Hematopoietic multipotent progenitor cell treated with erythropoietin and hydrocortisone succinate and interleukin-3 and kit ligand, for 17 days (in vitro differentiated cells): Measurements from ENCODE around the gene HIP1.
"Not testable (repeated sequence)": the region's sequence is repeated elsewhere in the genome, so short reads cannot be mapped to it uniquely, and the experiment has no call there.

Source experiments
- DNase-seq: peaks from one replicate; pipeline ENCODE4 v3.0.0-alpha.2; 2015; ENCODE audit warnings: low spot score

HIP1 gene

DNA sequence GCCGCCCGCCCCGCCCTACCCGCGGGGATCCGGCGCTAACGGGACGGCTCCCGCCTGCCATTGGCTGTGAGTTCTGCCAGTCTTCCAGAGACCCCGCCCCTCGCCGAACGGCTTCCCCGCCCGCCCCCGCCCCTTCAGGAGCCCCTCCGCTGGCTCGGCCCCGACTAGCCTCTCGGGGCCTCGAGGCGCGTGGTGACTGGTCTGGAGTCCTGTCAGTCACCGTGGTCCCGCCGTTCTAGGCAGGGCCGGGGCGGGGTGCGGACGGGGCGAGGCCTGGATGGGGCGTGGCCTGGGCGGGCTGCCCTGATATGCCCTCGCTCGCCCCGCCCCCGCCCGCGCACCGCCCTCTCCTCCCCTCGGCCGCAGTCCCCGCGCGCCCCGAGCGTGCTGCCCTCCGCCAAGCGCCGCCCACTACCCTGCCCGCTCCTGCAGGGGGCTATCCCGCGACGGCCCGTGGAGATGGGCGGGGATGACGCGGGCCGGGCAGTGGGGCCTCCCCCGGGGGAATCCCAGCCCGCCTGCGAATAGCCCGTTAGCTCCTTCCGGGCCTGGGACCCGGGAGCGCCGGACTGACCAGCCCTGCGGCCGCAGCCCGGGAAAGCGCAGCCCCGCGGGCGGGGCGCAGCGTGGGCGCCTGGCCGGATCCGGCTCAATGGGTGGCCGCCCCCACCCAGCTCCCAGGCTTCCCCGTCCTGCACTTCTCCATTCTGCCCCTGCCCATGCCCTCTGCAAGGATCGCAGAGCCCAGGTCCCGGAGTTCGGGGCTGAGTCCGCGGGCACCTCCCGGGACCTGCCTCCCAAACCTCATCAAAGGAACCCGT is 444 bp upstream of the HIP1 start:
- peak; percentile 97 for DNase-seq

DNA sequence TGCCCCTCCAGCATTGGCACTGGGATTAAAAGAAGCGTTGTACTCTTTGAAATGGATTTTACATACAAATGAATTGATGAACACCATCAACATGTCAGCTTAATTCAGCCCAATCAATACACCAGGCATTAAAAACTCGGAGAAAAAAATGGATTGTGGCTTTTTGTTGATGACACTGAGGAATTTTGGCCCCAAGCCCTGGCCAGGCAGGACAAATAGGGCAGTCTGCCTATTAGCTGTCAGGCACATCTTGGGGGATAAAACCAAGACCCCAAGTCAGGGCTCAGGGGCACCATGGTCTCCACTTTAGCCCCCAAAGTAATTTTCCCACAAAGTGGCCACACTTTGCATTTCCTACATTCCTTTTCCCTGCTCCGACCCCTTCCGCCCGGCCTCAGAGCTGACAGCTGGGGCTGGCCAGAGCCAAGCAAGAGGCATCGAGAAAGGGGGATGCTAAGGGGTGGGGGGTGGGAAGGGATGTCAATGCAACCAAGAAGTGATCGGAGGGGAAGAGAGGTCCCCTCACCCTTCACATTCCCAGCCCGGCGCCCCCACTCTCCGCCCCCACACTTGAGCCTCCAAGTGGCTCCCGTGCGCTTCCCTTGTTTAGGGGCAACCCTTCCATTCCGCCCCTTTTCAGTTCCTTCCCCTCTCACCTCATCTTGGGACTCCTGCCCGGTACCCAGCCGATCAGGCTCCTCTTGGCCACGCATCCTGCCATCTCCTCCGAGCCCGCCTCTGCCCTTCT is 711 bp downstream of the HIP1 start:
- peak; percentile 8 for DNase-seq

DNA sequence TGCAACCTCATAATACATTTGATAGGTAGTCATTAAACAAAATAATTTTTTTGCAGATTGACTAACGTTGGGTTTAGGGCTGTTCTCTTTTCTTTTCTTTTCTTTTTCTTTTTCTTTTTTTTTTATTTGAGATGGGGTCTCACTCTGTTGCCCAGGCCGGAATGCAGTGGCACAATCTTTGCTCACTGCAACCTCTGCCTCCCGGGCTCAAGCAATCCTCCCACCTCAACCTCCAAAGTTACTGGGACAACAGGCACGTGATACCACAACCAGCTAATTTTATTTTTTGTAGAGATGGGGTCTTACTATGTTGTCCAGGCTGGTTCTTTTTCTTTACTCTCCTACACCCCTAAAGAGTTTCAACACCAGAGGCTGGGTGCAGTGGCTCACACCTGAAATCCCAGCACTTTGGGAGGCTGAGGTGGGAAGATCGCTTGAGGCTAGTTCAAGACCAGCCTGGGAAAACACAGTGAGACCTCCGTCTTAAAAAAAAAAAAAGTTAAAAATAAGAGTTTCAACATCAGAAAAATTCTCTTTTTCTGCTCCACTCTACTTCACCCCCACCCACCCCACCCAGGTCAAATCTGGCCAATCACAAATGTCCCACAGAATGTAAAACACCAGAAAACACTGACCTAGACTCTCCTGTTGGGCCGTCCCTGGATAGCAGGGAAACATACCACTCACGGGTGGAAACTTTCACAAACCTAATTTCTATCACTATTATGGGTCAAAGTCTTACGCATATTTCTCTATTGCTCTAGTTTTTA is 3.0 kb downstream of the HIP1 start:
- DNase-seq, result no peak

DNA sequence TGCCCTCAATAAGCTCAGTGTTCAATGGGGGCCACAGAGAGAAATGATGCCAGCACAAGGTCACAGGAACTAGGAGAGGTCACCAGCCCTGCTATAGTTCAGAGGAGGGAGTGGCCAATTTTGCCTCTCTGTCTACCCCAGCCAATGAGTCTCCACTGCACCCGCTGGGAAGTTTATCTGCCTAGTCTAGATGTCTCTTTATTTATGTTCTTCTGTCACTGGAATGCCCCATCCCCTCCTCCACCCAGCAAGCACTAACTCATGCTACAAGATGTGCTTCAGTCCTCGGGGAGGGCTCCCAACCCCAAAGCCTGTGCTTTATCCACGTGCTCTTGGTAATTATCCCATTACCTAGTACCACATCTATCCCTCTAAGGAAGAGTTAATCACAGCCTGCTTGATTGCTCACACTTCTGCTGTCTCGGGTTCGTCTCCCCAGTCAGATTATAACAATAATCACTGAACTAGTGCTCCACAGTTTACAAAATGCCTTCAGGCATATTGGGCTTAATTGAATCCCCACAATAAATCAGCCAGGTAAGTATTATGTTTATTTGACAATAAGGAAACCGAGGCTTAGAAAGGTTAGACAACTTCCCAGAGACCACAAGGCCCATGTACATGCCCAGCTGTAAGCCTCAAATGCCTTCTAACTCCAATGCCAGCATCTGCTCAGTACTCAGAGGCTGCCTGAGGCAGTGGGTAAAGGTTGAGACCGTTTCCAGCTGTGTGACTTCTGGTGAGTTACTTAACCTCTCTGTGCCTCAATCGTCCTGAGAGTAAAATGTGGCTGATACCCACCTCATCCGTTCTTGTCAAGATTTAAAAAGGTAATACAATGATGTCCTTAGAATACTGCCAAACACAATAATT is 3.9 kb downstream of the HIP1 start:
- DNase-seq, result no peak

DNA sequence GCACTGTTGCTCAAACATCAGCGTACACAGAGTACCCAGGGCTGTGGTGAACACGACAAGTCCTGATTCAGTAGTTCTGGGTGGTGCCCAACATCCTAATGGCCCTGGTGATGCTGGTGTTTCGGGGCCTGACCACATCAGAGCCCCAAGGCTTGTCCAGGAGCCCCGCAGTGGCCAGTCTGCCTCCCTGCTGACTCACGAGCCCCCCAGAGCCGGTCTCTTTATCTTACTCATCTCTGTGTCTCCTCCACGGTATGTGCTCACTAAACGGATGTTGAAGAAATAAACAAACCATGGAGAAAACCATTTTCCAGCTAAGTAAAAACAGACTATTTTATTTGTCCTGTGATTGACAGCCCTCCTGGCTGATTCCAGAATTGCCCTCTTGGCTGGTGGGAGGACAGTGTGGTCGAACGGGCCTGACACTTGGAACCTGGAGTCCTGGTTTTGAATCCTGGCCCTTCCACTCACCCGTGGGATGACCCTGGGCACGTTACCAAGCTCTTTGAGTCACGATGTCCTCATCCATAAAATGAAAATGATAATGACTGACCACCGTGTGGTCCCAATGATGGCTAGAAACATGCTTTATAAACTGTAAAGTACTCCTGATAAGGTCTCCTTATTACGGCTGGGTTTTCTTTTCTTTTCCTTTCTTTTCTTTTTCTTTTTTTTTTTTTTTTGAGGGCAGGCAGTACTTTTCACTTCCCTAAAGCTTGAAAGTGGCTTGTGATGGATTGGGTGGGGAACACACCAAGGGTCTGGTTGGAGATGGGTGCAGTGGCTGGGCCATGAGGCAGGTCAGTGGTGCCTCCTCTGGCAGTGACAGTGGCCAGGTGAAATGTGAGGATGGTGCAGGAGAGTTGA is 5.7 kb downstream of the HIP1 start:
- DNase-seq, result no peak

DNA sequence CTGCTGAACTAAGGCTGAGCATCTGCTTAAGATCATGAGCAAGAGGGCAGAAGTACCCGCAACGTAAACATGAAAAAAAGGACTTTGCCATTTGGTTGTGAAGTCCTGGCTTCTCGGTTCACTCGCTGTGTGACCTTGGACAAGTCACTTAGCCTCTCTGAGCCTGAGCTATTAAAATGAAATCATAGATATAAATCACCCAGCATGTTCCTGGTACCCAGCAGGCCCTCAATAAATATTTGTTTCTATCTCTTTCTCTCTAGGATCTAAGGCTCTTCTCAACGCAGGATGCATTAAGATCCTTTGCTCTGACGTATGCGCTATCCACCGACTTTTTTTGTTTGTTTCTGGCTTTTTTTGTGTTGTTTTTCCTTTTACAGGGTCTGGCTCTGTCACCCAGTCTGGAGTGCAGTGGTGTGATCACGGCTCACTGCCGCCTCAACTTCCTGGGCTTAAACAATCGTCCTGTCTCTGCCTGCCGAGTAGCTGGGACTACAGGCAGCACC is 6.7 kb downstream of the HIP1 start:
- no peak for DNase-seq

DNA sequence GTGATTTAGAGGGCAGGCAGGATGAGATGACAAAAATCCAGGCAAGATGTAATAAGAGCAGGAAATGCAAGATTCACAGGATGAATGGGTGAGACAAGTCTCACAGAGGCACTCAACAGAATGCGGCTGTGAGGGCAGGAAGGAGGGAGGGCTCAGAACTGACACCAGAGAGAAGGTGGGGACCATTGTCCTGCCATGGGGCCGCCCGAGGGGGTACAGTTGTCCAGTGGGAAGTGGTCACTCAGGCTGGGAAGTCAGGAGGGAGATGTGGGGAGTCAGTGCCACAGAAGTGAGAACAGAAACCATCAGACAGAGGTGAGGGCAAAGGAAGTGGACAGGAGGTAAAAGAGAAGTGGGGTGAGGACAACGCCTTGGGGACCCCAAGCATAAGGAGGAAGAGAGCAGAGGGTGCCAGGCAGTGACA is 8.9 kb downstream of the HIP1 start:
- DNase-seq, result no peak

DNA sequence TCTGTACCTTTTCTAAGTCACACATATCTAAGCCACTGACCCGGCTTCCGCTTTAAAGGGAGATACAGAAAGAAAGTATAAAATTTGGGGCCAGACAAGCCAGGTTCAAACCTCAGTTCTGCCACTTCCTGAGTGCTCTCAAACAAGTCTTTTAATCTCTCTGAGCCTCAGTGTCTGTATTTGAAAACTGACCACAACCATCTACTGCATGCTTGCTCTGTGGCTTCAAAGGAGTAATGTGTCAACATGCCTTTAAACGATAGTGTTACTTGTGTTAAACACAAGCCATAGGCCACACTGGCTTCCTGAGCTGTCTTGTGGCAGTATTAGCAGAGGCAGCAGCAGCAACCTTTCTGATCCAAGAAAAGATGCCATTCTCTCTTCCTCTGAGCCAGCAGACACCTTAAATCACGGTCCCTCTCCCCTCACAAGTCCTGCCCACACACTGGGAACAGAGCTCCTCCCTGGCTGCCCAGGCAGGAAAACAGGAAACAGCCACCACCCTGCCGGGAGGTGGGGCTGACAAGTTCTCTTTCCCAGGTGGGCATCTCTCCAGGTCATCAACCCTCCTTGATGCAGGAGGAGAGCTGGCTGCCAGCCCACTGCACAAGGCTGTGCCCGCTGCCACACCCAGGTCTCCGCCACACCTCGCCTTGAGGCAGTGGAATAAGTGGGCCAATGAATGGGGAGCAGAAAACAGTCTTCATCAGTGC is 10.7 kb downstream of the HIP1 start:
- no peak for DNase-seq

DNA sequence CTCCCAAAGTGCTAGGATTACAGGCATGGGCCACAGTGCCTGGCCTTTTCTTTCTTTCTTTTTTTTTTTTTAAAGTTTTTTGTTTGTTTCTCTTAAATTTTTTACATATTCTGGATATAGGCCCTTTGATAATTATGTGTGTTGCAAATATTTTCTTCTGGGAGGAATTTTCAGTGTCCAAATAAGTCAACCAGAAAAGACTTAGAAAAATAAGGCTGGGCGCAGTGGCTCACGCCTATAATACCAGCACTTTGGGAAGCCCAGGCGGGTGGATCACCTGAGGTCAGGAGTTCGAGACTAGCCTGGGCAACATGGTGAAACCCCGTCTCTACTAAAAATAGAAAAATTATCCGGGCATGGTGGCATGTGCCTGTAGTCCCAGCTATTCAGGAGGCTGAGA is 11.4 kb downstream of the HIP1 start:
- DNase-seq, result not testable (repeated sequence)

DNA sequence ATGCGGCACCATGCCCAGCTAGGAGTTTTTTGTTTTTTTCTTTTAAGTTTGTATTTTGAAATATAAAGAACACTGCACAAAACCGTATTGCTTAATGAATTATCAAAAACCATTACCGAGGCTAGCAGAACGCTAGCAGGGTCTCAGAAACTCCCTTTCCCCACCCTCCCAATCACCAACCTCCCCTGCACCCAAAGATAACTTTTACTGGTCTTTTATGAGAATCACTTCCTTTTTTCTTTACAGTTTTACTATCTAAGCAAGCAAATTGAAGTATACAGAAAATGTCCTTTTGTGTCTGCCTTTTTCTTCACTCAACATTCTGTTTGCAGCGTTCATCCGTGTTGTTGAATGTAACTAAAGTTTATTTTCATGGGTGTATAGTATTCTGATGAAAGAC is 13.4 kb downstream of the HIP1 start:
- DNase-seq, result no peak

DNA sequence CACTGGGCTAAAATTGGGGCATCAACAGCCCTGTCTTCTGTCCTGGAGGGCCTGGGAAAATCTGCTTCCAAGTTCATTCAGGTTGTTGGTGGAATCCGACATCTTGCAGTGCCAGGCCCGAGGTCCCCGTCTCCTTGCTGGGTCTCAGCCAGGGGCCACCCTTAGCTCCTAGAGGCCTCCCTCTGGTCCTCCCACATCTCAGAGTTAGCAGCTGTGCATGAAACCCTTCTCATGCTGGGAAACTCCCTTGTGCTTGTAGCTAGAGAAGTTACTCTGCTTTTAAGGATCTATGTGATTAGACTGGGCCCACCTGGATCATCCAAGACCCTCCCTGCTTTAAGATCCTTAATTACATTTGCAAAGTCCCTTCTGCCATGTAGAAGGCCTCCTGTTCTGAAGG is 15.3 kb downstream of the HIP1 start:
- DNase-seq, result no peak

DNA sequence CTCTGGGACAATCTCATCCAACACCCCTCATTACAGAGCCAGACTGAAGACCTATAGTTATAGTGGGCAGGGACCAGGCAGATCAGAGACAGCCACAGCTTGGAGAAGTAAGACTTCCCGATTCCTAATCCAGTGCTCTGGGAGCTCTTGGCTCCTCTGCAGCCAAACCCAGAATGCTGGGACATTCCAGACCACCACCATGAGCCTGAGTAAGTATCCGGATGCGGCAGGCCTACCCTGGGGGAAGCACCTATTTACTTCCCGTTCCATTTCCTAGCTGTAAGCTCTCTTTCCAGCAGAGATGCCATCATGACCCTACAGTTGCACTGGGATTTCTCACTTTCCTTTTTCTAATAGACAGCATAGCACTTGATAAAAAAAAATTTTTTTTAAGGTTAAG is 16.4 kb downstream of the HIP1 start:
- no peak for DNase-seq

DNA sequence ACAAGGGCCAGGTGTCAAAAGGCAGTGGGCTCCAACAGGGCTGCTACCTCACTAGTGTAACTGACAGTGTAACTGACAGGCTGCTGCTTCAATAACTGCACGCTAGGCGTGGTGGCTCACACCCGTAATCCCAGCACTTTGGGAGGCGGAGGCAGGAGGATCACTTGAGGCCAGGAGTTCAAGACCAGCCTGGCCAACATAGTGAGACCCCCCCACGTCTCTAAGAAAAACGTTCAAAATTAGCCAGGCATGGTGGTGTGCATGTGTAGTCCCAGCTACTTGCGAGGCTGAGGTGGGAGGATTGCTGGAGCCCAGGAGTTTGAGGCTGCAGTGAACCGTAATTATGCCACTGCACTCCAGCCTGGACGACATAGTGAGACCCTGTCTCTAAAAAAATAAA is 16.8 kb downstream of the HIP1 start:
- DNase-seq, result not testable (repeated sequence)

DNA sequence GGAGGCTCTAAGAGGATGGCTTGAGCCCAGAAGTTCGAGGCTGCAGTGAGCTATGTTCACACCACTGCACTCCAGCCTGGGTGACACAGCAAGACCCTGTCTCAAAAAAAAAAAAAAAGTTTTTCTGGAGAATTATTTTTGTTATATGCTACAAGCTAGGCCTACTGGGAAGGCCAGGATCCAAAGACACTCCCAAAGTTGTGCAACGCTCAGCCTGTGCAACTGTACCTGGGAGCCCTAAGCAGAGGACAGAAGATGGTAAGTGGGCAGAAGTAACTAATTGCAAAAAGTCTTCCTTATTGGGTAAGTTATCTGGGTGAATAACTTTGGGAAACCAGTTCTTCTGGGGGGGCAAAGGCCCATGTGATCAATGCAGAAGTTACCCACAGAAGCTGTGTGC is 17.3 kb downstream of the HIP1 start:
- no peak for DNase-seq

DNA sequence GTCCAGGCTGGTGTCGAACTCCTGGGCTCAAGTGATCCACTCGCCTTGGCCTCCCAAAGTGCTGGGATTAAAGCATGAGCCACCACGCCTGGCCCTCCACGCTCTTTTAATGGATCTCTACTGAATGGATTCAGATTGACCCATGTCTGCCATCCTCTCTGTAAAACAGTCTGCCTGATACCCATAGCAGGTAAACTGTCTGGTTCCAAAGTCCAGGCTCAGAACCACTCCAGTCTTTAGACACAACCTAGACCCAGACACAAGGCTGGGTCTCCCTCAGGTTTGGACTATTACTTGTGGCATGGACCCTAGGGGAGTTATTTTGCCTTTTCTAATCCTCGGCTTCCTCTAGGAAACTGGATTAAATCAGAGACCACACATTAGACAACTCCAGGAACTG is 19.1 kb downstream of the HIP1 start:
- no peak for DNase-seq

DNA sequence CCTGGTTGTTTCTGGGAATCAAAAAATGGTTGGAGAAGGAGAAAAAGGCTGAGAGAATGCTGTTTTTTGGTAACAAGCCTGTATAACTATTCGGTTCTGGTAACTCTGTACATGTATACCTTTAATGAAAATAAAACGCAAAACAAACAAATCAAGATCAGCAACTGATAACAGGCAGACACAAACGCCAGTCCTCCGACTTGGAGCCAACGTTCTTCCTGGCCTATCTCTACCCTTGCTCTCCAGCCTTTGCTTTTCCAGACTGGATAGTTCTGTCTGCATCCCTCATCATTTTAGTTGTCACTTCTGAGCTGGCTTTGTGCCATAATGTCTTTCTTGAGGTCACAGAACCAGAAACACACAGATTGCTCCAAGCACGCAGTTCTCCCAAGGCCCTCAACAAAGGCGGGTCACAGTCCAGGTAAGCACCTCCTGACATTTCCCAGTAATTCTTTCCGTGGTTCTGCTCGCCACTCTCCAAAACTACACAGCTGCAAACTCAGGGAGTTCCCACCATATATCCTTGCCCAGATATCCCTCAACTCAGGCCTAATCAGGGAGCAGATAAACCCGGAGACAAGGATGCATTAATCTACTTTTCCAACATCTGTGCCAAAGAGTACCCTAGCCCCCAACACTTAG is 20.2 kb downstream of the HIP1 start:
- no peak for DNase-seq

DNA sequence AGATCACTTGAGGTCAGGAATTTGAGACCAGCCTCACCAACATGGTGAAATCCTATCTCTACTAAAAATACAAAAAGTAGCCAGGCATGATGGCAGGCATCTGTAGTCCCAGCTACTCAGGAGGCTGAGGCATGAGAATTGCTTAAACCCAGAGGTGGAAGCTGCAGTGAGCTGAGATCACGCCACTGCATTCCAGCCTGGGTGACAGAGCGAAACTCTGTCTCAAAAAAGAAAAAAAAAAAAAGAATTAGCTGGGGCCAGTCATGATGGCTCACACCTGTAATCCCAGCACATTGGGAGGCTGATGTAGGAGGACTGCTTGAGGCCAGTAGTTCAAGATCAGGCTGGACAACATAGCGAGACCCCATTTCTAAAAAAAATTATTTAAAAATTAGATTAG is 21.0 kb downstream of the HIP1 start:
- not testable (repeated sequence) for DNase-seq

DNA sequence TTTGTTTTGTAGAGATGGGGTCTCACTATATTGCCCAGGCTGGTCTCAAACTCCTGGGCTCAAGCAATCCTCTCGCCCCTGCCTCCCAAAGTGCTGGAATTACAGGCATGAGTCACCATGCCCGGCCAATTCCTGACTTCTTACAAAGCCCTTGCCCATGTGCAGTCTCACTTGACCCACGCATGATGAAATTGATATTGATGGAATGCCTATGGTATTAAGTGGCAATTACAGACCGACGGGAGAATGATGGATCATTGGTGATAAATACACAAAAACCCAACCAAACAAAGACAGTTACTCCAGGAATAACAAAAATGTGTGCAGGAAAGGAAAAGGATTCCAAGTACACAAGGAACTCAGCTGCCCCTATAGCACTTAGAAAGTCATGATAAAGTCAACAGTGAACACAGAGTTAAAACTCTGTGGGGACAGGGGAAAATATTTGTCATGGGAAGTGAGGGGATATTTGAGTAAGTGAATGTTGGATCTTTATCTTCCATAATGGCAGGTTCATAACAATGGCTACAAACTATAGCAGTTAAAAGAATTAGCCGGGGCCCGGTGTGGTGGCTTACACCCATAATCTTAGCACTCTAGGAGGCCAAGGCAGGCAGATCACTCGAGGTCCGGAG is 21.6 kb downstream of the HIP1 start:
- DNase-seq, result no peak

DNA sequence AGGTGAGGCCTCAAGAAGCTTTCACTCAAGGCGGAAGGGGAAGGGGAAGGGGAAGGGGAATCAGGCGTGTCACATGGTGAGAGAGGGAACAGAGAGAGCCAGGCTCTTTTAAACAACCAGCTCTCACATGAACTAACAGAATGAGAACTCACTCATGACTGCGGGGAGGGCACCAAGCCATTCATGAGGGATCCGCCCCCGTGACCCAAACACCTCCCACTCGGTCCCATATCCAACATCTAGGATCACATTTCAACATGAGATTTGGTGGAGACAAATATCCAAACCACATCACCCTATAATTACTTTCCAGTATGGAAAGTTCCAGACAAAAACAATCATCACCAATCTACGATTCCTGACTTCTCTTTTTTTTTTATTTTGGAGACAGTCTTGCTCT is 22.9 kb downstream of the HIP1 start:
- no peak for DNase-seq
